Stimulated activated naive CD4-positive, alpha-beta T cell treated with Interleukin-2 at 50 U/mL for 16 hours (primary cell): ENCODE results near the gene SH3PXD2A.
"Not testable (repeated sequence)": the region's sequence is repeated elsewhere in the genome, so short reads cannot be mapped to it uniquely, and the experiment has no call there.

Experiments used
- DNase-seq: peaks from one replicate; lab custom pipeline; 2025; lab: John Stamatoyannopoulos, UW

The SH3PXD2A gene

DNA sequence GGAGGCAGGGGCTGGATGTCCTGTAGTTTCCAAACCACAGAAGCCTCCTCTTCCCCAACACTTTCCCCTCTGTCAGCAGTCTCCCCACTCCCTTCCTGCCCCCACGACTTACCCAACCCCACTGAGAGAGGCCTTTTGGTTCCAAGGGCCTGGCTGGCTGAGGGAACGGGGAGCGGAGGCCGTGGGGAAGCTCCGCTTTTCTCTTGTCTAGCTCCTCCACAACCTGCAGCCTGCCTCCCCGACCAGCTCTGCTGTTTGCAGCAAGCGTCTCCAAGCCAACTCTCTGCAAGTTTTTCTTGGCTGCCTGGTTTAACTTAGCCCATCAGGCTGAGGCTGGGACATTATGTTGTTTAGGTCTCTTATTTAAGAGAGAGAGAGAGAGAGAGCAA is 235.0 kb downstream of the SH3PXD2A start:
- no peak for DNase-seq

- no peak for DNase-seq
Measured at GRCh38 chr10:103619424-103620351, 235.7 kb downstream of the SH3PXD2A start.

DNA sequence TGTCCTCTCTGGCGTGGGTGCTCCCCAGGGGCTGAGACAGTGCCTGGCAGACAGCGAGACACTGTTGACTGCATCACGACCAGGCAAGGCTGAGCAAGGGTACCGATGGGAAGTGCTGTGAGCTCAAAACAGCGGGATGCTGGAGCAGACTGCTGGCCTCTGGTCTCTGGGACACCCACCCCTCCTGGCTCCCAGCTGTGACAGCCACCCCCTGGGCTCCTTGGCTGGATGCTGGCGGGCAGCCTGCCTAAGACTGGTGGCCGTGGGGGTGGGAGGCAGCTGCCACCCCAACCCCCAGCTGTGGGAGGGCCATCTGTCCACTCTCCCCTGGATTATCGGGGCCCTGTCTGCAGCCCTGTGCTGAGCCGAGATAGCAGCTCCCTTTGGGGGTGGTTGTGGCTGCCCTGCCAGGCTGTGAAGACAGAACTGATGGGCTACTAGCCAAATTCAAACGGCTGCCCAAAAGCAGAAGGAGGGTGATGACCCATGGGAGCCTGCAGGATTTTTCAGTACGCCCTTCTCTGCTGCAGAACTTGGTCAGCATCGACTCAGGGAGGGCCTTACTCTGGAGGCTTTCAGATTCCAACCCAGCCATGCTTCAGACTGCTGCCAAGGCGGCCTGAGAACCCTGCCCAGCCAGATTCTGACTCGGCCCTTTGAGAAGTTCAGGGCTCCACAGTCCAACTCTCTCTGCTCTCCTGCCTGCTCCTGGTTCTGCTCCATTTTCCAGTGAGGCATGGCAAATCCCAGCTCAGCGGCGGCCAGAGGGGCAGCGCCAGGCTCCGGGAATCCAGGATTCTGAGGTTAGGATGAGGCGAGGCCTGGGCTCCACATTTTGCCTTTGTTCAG is 236.6 kb downstream of the SH3PXD2A start:
- no peak for DNase-seq

- DNase-seq = no peak
Measured at GRCh38 chr10:103617602-103618385, 237.6 kb downstream of the SH3PXD2A start.

- DNase-seq = no peak
Measured at GRCh38 chr10:103616705-103617601, 238.4 kb downstream of the SH3PXD2A start.

- no peak for DNase-seq
Measured at GRCh38 chr10:103614306-103615158, 240.8 kb downstream of the SH3PXD2A start.

- DNase-seq = no peak
Measured at GRCh38 chr10:103613616-103614015, 241.8 kb downstream of the SH3PXD2A start.

DNA sequence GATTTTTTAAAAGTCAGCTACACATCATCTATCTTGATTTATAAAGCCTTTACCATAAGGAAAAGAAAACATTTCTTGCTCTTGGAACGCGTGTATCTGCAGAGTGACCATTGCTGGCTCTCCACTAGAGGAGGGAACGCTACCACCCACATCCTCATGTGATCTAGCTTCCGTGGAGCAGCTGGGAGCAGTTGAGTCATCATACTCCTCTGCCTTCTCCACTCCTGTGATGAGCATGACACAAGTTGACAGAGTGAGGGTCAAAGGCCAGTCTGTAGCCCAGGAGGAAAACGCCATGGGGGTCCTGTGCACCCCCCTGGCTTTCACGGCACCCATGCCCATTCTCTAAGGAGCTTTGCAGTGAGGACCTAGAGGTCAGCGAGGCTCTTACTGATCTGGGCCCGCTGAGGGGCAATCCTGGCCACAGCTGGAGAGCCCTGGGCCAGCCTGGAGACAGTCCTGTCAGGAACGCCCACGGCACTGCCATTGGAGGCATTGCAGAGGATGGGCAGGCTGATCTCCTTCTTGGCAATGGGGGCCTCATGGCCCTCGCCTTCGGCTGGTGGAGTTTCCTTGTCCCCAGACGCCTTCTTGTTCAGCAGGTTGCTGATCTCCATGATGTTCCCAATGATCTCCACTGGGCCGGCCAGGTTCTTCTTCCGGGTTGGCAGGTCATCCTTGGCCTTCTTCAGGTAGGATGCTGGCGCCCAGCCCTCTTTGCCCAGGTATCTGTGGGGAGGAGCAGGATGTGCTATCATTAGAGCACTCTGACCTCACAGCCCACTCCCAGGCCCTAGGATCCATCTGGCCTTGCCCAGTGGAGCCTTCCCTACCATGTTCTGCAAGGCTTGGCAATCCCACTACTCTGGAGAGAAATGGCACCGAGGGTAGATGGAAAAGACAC is 242.7 kb downstream of the SH3PXD2A start:
- no peak for DNase-seq

DNA sequence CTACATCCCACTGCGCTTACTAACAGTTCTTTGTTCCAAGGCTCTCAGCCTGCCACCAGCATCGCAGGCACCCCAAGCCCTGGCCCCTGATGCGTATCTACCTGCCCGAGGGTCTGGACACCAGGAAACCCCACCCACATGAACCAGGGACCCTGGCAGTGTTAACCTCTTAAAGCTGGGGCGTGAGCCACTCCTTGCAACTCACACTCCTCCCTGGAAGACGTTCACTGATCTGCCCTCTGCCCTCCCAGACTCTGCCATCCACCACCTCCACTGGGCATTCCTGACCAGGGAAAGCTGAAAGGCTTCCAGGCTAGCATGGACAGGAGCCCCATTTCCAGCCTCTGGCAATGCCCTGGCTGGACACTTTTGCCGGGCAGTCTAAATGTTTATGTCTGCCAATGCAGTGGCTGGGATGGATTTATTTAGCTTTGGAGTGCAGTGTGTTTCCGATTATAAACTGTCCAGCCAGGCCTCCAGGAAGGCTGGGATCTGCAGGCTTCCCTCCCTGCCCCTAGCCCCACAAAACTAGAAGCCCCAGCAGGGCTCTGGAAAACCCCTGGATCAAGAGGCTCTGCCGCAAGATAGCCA is 244.4 kb downstream of the SH3PXD2A start:
- DNase-seq = no peak

DNA sequence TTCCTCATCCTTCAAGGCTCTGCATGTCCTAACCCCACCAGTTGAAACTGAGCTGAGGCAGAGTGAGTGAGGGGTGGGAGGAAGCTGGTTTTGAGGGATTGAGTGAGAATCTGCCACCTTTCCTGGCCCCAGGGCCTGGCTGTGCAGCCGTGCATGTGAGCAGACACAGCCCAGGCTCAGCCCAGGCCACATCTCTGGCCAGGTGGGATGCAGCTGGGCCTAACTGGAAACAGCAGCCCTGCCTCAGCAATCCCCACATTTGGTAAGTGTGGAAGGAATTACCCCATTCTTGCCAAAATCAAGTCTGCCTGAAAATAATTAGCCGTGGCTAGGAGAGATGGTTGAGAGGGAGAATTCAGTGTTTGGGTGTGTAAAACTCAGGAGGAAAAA is 245.3 kb downstream of the SH3PXD2A start:
- DNase-seq = no peak

GRCh38 chr10:103609231-103610082 is 245.9 kb downstream of the SH3PXD2A start:
- no peak for DNase-seq

GRCh38 chr10:103608056-103608455 is 247.3 kb downstream of the SH3PXD2A start:
- not testable (repeated sequence) for DNase-seq

DNA sequence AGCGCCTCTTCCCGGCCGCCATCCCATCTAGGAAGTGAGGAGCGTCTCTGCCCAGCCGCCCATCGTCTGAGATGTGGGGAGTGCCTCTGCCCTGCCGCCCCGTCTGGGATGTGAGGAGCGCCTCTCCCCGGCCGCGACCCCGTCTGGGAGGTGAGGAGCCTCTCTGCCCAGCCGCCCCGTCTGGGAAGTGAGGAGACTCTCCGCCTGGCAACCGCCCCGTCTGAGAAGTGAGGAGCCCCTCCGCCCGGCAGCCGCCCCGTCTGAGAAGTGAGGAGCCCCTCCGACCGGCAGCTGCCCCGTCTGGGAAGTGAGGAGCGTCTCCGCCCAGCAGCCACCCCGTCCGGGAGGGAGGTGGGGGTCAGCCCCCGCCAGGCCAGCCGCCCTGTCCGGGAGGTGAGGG is 248.3 kb downstream of the SH3PXD2A start:
- not testable (repeated sequence) for DNase-seq

DNA sequence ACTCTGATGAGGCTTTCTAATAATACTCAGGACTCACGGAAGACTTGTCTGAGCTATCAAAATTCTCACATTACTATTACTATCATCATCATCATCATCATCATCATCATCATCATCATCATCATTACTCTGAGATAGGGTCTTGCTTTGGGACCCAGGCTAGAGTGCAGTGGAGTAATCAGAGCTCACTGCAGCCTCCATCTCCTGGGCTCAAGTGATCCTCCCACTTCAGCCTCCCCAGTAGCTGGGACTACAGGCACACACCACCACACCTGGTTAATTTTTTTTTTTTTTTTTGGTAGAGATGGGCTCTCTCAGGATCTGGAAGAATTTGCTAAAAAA is 249.3 kb downstream of the SH3PXD2A start:
- DNase-seq = not testable (repeated sequence)

- DNase-seq = peak; percentile 18
Measured at GRCh38 chr10:103605359-103606096, 249.8 kb downstream of the SH3PXD2A start.

- DNase-seq = no peak
Measured at GRCh38 chr10:103603382-103603781, 252.0 kb downstream of the SH3PXD2A start.

- no peak for DNase-seq
Measured at GRCh38 chr10:103602852-103603155, 252.6 kb downstream of the SH3PXD2A start.
